ENCODE data around the gene CHPF. TPM values are rescaled to one million over a fixed set of nuclear protein-coding genes. Genes with fewer than 3 reads are reported as not detected.

Gene CHPF
- polyA plus RNA-seq, 4 donors = 8.7 to 96.1 (median 50.4) TPM

GRCh38 chr2:219552382-219553167, 9.0 kb upstream of the CHPF start:
- peaks cover 0 to 19% (median 0%) of the 10 kb centered on the region in 3 donors for H3K4me1 ChIP-seq (ENCODE audit: control insufficient read depth in 3 of 3, insufficient read depth in 2 of 3, low read depth in 1 of 3, low read length in 2 of 3)
- H3K27me3 ChIP-seq (ENCODE audit: control insufficient read depth in 3 of 3, insufficient read depth in 3 of 3, low read length in 3 of 3) = peaks cover 0 to 29% (median 0%) of the 10 kb centered on the region in 3 donors
- peak overlapping the region; percentile 35 to 85 (median 62) for H3K27ac ChIP-seq (ENCODE audit: low read depth in 1 of 3, low read length in 2 of 3)
- 1 to 5% (median 1%) methylated on average over 59 to 99 of the region's 99 CpGs for WGBS, 3 donors
- H3K9me3 ChIP-seq (ENCODE audit: control insufficient read depth in 2 of 2, insufficient read depth in 1 of 2, low read depth in 1 of 2, low read length in 1 of 2) = no peaks in the 10 kb centered on the region
- peak; percentile 78 to 96 for DNase-seq
- FAIRE-seq = no peak
- H3K36me3 ChIP-seq (ENCODE audit: control insufficient read depth in 3 of 3, insufficient read depth in 2 of 3, low read depth in 1 of 3, low read length in 3 of 3) = peaks cover 0 to 55% (median 3%) of the 10 kb centered on the region in 3 donors
- H3K4me3 ChIP-seq (ENCODE audit: low read depth in 1 of 3, low read length in 3 of 3) = peak overlapping the region; percentile 40 to 55 (median 52)

- no peaks in the 10 kb centered on the region for H3K9me3 ChIP-seq (ENCODE audit: control insufficient read depth in 2 of 2, insufficient read depth in 1 of 2, low read depth in 1 of 2, low read length in 1 of 2)
- 5 to 7% (median 5%) methylated on average over 51 to 54 of the region's 54 CpGs for WGBS, 3 donors
- DNase-seq = peak in 1 of 2 donors; percentile 59
- peaks cover 0 to 51% (median 3%) of the 10 kb centered on the region in 3 donors for H3K36me3 ChIP-seq (ENCODE audit: control insufficient read depth in 3 of 3, insufficient read depth in 2 of 3, low read depth in 1 of 3, low read length in 3 of 3)
- H3K4me3 ChIP-seq (ENCODE audit: low read depth in 1 of 3, low read length in 3 of 3) = peak overlapping the region; percentile 40 to 55 (median 52)
- H3K27ac ChIP-seq (ENCODE audit: low read depth in 1 of 3, low read length in 2 of 3) = peak overlapping the region in 2 of 3 donors; percentile 22 to 85
- H3K4me1 ChIP-seq (ENCODE audit: control insufficient read depth in 3 of 3, insufficient read depth in 2 of 3, low read depth in 1 of 3, low read length in 2 of 3) = peaks cover 0 to 25% (median 0%) of the 10 kb centered on the region in 3 donors
- peaks cover 0 to 29% (median 0%) of the 10 kb centered on the region in 3 donors for H3K27me3 ChIP-seq (ENCODE audit: control insufficient read depth in 3 of 3, insufficient read depth in 3 of 3, low read length in 3 of 3)
- no peak for FAIRE-seq
These were observed 8.1 kb upstream of the CHPF start for GRCh38 chr2:219551441-219552381.

- no peak overlapping the region for H3K27ac ChIP-seq (ENCODE audit: low read depth in 1 of 3, low read length in 2 of 3)
- DNase-seq (no peak), FAIRE-seq (no peak)
- H3K9me3 ChIP-seq (ENCODE audit: control insufficient read depth in 2 of 2, insufficient read depth in 1 of 2, low read depth in 1 of 2, low read length in 1 of 2) = no peaks in the 10 kb centered on the region
- H3K4me1 ChIP-seq (ENCODE audit: control insufficient read depth in 3 of 3, insufficient read depth in 2 of 3, low read depth in 1 of 3, low read length in 2 of 3) = peaks cover 0 to 45% (median 4%) of the 10 kb centered on the region in 3 donors
- H3K4me3 ChIP-seq (ENCODE audit: low read depth in 1 of 3, low read length in 3 of 3) = no peak overlapping the region
- WGBS, 3 donors = 81 to 89% (median 86%) methylated on average over 9 of the region's 9 CpGs
- peaks cover 0 to 27% (median 0%) of the 10 kb centered on the region in 3 donors for H3K27me3 ChIP-seq (ENCODE audit: control insufficient read depth in 3 of 3, insufficient read depth in 3 of 3, low read length in 3 of 3)
- peaks cover 0 to 43% (median 3%) of the 10 kb centered on the region in 3 donors for H3K36me3 ChIP-seq (ENCODE audit: control insufficient read depth in 3 of 3, insufficient read depth in 2 of 3, low read depth in 1 of 3, low read length in 3 of 3)
These were observed 6.0 kb upstream of the CHPF start for GRCh38 chr2:219549619-219550018.

GRCh38 chr2:219548990-219549389, 5.4 kb upstream of the CHPF start:
- H3K4me1 ChIP-seq (ENCODE audit: control insufficient read depth in 3 of 3, insufficient read depth in 2 of 3, low read depth in 1 of 3, low read length in 2 of 3) = peaks cover 0 to 51% (median 4%) of the 10 kb centered on the region in 3 donors
- H3K27ac ChIP-seq (ENCODE audit: low read depth in 1 of 3, low read length in 2 of 3) = no peak overlapping the region
- H3K27me3 ChIP-seq (ENCODE audit: control insufficient read depth in 3 of 3, insufficient read depth in 3 of 3, low read length in 3 of 3) = peaks cover 0 to 25% (median 0%) of the 10 kb centered on the region in 3 donors
- no peaks in the 10 kb centered on the region for H3K9me3 ChIP-seq (ENCODE audit: control insufficient read depth in 2 of 2, insufficient read depth in 1 of 2, low read depth in 1 of 2, low read length in 1 of 2)
- no peak overlapping the region for H3K4me3 ChIP-seq (ENCODE audit: low read depth in 1 of 3, low read length in 3 of 3)
- peaks cover 0 to 43% (median 3%) of the 10 kb centered on the region in 3 donors for H3K36me3 ChIP-seq (ENCODE audit: control insufficient read depth in 3 of 3, insufficient read depth in 2 of 3, low read depth in 1 of 3, low read length in 3 of 3)
- DNase-seq = no peak
- 93 to 95% (median 95%) methylated on average over 17 to 18 of the region's 18 CpGs for WGBS, 3 donors
- FAIRE-seq = no peak

- Histone ChIP-seq H3K27ac (ENCODE audit: low read depth in 1 of 3, low read length in 2 of 3) (no peak overlapping the region), H3K4me3 (ENCODE audit: low read depth in 1 of 3, low read length in 3 of 3) (no peak overlapping the region), H3K4me1 (ENCODE audit: control insufficient read depth in 3 of 3, insufficient read depth in 2 of 3, low read depth in 1 of 3, low read length in 2 of 3) (peaks cover 0 to 45% (median 4%) of the 10 kb centered on the region in 3 donors), H3K27me3 (ENCODE audit: control insufficient read depth in 3 of 3, insufficient read depth in 3 of 3, low read length in 3 of 3) (peaks cover 0 to 16% (median 0%) of the 10 kb centered on the region in 3 donors), H3K9me3 (ENCODE audit: control insufficient read depth in 2 of 2, insufficient read depth in 1 of 2, low read depth in 1 of 2, low read length in 1 of 2) (no peaks in the 10 kb centered on the region), H3K36me3 (ENCODE audit: control insufficient read depth in 3 of 3, insufficient read depth in 2 of 3, low read depth in 1 of 3, low read length in 3 of 3) (peaks cover 0 to 43% (median 3%) of the 10 kb centered on the region in 3 donors)
- FAIRE-seq (no peak), DNase-seq (no peak)
- 95 to 97% (median 96%) methylated on average over 26 of the region's 26 CpGs for WGBS, 3 donors
These were observed 4.0 kb upstream of the CHPF start for GRCh38 chr2:219547621-219548020.

GRCh38 chr2:219545943-219546352, 2.3 kb upstream of the CHPF start:
- FAIRE-seq (no peak), DNase-seq (peak; percentile 90 to 92)
- Histone ChIP-seq H3K9me3 (ENCODE audit: control insufficient read depth in 2 of 2, insufficient read depth in 1 of 2, low read depth in 1 of 2, low read length in 1 of 2) (no peaks in the 10 kb centered on the region), H3K4me3 (ENCODE audit: low read depth in 1 of 3, low read length in 3 of 3) (no peak overlapping the region), H3K36me3 (ENCODE audit: control insufficient read depth in 3 of 3, insufficient read depth in 2 of 3, low read depth in 1 of 3, low read length in 3 of 3) (peaks cover 0 to 49% (median 3%) of the 10 kb centered on the region in 3 donors), H3K4me1 (ENCODE audit: control insufficient read depth in 3 of 3, insufficient read depth in 2 of 3, low read depth in 1 of 3, low read length in 2 of 3) (peaks cover 4 to 45% (median 5%) of the 10 kb centered on the region in 3 donors), H3K27me3 (ENCODE audit: control insufficient read depth in 3 of 3, insufficient read depth in 3 of 3, low read length in 3 of 3) (peaks cover 0 to 6% (median 0%) of the 10 kb centered on the region in 3 donors), H3K27ac (ENCODE audit: low read depth in 1 of 3, low read length in 2 of 3) (peak overlapping the region in 2 of 3 donors; percentile 84 to 88)
- 7 to 46% (median 28%) methylated on average over 4 of the region's 4 CpGs for WGBS, 3 donors

- Histone ChIP-seq H3K4me1 (ENCODE audit: control insufficient read depth in 3 of 3, insufficient read depth in 2 of 3, low read depth in 1 of 3, low read length in 2 of 3) (peaks cover 4 to 44% (median 5%) of the 10 kb centered on the region in 3 donors), H3K9me3 (ENCODE audit: control insufficient read depth in 2 of 2, insufficient read depth in 1 of 2, low read depth in 1 of 2, low read length in 1 of 2) (no peaks in the 10 kb centered on the region), H3K27ac (ENCODE audit: low read depth in 1 of 3, low read length in 2 of 3) (peak overlapping the region in 2 of 3 donors; percentile 84 to 88), H3K4me3 (ENCODE audit: low read depth in 1 of 3, low read length in 3 of 3) (peak overlapping the region in 2 of 3 donors; percentile 65 to 81), H3K27me3 (ENCODE audit: control insufficient read depth in 3 of 3, insufficient read depth in 3 of 3, low read length in 3 of 3) (peaks cover 0 to 1% (median 0%) of the 10 kb centered on the region in 3 donors), H3K36me3 (ENCODE audit: control insufficient read depth in 3 of 3, insufficient read depth in 2 of 3, low read depth in 1 of 3, low read length in 3 of 3) (peaks cover under 1 to 49% (median 5%) of the 10 kb centered on the region in 3 donors)
- 51 to 81% (median 57%) methylated on average over 3 of the region's 3 CpGs for WGBS, 3 donors
- FAIRE-seq (no peak), DNase-seq (peak in 1 of 2 donors; percentile 57)
These were observed 1.8 kb upstream of the CHPF start for GRCh38 chr2:219545295-219545942.

Data from small intestine (tissue), 7 donors.